Esophagus muscularis mucosa (tissue), 3 donors: ENCODE measurements around the gene SCAF8.

Source experiments
- EP300 ChIP-seq: sonication (generic); formaldehyde crosslinking; IDR thresholded peaks from one replicate; pipeline ENCODE4 v1.6.1; 2017; ENCODE audit warnings: antibody characterized with exemption
- TF ChIP-seq, protein P1 (sequence below), 3 experiments: fragments of 200-600 bp in 2 of 3; fragments of 450-650 bp in 1 of 3; sonication (generic) in 2 of 3; IDR thresholded peaks; one replicate each; pipeline ENCODE4 v1.5.1; 2017 to 2019; ENCODE audit warnings: antibody characterized with exemption in 3 of 3, mild to moderate bottlenecking in 2 of 3, moderate library complexity in 1 of 3

DNA sequence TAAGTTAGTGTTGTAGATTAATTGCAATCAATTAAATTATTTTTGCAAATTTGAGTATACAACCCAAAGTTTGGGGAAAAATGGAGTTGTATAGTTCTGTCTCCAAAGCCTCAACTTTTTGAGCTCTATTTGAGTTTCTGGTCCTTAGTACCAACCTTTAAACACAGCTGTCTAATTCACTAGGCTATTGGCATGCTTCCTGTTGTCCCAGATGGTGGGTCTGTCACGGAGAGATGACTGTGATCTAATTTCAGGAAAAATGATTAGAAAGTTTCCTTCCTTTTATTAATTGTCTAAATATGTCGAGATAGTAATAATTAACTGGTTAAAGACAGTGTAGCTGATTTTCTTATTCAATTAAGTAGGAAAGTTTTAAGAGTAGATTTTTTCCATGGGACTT lies 109.6 kb downstream of the SCAF8 start:
- TF ChIP-seq, protein P1, sequence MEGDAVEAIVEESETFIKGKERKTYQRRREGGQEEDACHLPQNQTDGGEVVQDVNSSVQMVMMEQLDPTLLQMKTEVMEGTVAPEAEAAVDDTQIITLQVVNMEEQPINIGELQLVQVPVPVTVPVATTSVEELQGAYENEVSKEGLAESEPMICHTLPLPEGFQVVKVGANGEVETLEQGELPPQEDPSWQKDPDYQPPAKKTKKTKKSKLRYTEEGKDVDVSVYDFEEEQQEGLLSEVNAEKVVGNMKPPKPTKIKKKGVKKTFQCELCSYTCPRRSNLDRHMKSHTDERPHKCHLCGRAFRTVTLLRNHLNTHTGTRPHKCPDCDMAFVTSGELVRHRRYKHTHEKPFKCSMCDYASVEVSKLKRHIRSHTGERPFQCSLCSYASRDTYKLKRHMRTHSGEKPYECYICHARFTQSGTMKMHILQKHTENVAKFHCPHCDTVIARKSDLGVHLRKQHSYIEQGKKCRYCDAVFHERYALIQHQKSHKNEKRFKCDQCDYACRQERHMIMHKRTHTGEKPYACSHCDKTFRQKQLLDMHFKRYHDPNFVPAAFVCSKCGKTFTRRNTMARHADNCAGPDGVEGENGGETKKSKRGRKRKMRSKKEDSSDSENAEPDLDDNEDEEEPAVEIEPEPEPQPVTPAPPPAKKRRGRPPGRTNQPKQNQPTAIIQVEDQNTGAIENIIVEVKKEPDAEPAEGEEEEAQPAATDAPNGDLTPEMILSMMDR (IDR thresholded peaks at IDR 0.05): no peak
- TF ChIP-seq EP300: no peak
